GM10248 (cell line): ENCODE results near the gene TBX1.

ENCODE experiments used
- CTCF ChIA-PET: fragments of 300-600 bp; sonication (Branson Sonifier 250); formaldehyde crosslinking; extraction: SDS; loops from one replicate; lab custom pipeline; 2021; ENCODE audit warnings: antibody characterized with exemption; lab: Yijun Ruan, JAX
- POLR2A ChIA-PET: fragments of 350-650 bp; sonication (Branson Sonifier 250); formaldehyde crosslinking; extraction: SDS; loops from one replicate; lab custom pipeline; 2020; ENCODE audit warnings: antibody characterized with exemption; lab: Yijun Ruan, JAX
- DNase-seq: peaks from one replicate; pipeline ENCODE4 v3.0.0; 2012; ENCODE audit errors: extremely low spot score
- CTCF ChIP-seq: IDR thresholded peaks from 2 replicates; pipeline ENCODE4 v1.5.1; 2012; ENCODE audit warnings: mild to moderate bottlenecking, low read depth; ENCODE audit errors: extremely low read depth, missing control alignments, control extremely low read depth

The TBX1 gene

GRCh38 chr22:19811211-19811621 is 50.6 kb downstream of the TBX1 start:
- TF ChIP-seq CTCF: no peak
- CTCF ChIA-PET: interaction anchor here (1.1 kb wide), 1 partner anchor 9 kb away, joined by 3 read pairs; no protein-coding TSS in a partner anchor
- POLR2A ChIA-PET: no interaction called here
- no peak for DNase-seq

- TF ChIP-seq CTCF: no peak
- POLR2A ChIA-PET: no interaction called here
- DNase-seq: no peak
- CTCF ChIA-PET: no interaction called here
Measured at GRCh38 chr22:19811811-19812771, 51.5 kb downstream of the TBX1 start.

GRCh38 chr22:19812910-19813309 is 52.3 kb downstream of the TBX1 start:
- DNase-seq: no peak
- ChIA-PET CTCF (no interaction called here), POLR2A (no interaction called here)
- TF ChIP-seq CTCF: no peak

GRCh38 chr22:19814428-19814827 is 53.9 kb downstream of the TBX1 start:
- ChIA-PET POLR2A (no interaction called here), CTCF (no interaction called here)
- TF ChIP-seq CTCF: no peak
- no peak for DNase-seq

- TF ChIP-seq CTCF: no peak
- POLR2A ChIA-PET: no interaction called here
- no peak for DNase-seq
- CTCF ChIA-PET: no interaction called here
Measured at GRCh38 chr22:19815093-19815822, 54.7 kb downstream of the TBX1 start.

GRCh38 chr22:19815823-19816290 is 55.3 kb downstream of the TBX1 start:
- TF ChIP-seq CTCF: no peak
- CTCF ChIA-PET: no interaction called here
- POLR2A ChIA-PET: no interaction called here
- no peak for DNase-seq
